ENCODE measurements around the gene TRIM8.

DNA sequence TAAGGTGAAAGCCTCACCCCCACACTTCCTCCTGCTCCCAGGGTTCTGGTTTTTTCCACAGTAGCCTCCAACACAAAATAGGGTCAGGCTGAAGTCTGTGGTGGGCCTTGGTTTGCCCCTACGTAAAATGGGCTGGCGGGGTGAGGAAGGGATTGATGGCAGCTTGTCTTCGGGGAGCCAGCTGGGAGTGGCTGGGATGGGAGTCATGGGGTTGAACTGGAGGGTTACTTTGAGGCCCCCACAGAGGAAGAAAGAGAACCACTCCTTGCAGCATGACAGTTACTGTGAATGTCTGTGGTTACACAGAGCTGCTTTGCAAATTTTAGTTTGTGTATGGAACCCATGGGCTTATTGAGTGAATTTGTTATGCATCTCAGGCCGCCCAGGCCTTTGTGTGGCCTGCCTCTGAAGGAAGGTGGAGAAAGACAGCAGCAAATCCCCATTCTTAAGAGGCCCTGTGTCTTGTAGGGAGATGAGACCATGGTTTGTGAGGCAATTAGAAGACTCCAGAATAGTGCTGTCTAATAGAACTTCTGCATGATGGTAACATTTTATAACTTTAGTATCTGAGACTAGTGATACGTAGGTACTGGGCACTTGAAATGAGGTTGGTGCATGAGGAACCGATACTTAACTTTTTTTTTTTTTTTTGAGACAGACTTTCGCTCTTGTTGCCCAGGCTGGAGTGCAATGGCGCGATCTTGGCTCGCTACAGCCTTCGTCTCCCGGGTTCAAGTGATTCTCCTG, 8.1 kb downstream of the TRIM8 start:
- TF ChIP-seq, protein P1, sequence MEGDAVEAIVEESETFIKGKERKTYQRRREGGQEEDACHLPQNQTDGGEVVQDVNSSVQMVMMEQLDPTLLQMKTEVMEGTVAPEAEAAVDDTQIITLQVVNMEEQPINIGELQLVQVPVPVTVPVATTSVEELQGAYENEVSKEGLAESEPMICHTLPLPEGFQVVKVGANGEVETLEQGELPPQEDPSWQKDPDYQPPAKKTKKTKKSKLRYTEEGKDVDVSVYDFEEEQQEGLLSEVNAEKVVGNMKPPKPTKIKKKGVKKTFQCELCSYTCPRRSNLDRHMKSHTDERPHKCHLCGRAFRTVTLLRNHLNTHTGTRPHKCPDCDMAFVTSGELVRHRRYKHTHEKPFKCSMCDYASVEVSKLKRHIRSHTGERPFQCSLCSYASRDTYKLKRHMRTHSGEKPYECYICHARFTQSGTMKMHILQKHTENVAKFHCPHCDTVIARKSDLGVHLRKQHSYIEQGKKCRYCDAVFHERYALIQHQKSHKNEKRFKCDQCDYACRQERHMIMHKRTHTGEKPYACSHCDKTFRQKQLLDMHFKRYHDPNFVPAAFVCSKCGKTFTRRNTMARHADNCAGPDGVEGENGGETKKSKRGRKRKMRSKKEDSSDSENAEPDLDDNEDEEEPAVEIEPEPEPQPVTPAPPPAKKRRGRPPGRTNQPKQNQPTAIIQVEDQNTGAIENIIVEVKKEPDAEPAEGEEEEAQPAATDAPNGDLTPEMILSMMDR (IDR thresholded peaks at IDR 0.05) = no peak
- no peak for TF ChIP-seq POLR2AphosphoS5 (IDR thresholded peaks at IDR 0.05; ENCODE audit: insufficient read depth in 1 of 2, low read depth in 1 of 2)

All from vagina (tissue), 2 donors.